Suprapubic skin (tissue), 4 donors: Measurements from ENCODE around the gene MIPOL1.

Experiments used
- POLR2A ChIP-seq, 2 donors: fragments of 450-650 bp; IDR thresholded peaks; one replicate each; pipeline ENCODE4 v1.6.1; 2017; ENCODE audit warnings: antibody characterized with exemption in 2 of 2, mild to moderate bottlenecking in 2 of 2, moderate library complexity in 2 of 2
- POLR2AphosphoS5 ChIP-seq, 3 donors: sonication (generic); formaldehyde crosslinking; IDR thresholded peaks; one replicate each; pipeline ENCODE4 v1.6.1; 2017; ENCODE audit warnings: antibody characterized with exemption in 3 of 3
- TF ChIP-seq, protein P1 (sequence below), 2 donors: fragments of 200-600 bp in 1 of 2; fragments of 450-650 bp in 1 of 2; sonication (generic) in 1 of 2; IDR thresholded peaks; one replicate each; pipeline ENCODE4 v1.5.1; 2016 to 2019; ENCODE audit warnings: antibody characterized with exemption in 2 of 2, mild to moderate bottlenecking in 1 of 2, moderate library complexity in 1 of 2

DNA sequence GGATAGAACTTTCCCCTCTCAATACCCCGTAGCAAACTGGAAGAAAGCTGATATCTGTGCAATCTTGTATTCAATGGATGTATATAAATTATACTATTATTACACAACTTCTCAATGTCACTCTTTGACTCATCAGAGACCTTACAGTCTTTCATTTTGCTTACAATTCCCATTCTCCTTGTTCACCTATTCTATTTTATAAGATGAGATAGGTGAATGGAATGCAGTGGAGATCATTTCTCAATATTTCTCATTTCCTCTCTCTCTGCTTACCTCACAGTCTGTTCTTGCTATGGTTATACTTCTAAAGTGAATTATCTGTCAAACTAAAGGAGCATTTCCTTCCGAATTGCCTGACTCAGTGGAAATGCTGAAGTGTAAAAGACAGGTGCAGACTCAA lies 382.4 kb downstream of the MIPOL1 start:
- TF ChIP-seq, protein P1, sequence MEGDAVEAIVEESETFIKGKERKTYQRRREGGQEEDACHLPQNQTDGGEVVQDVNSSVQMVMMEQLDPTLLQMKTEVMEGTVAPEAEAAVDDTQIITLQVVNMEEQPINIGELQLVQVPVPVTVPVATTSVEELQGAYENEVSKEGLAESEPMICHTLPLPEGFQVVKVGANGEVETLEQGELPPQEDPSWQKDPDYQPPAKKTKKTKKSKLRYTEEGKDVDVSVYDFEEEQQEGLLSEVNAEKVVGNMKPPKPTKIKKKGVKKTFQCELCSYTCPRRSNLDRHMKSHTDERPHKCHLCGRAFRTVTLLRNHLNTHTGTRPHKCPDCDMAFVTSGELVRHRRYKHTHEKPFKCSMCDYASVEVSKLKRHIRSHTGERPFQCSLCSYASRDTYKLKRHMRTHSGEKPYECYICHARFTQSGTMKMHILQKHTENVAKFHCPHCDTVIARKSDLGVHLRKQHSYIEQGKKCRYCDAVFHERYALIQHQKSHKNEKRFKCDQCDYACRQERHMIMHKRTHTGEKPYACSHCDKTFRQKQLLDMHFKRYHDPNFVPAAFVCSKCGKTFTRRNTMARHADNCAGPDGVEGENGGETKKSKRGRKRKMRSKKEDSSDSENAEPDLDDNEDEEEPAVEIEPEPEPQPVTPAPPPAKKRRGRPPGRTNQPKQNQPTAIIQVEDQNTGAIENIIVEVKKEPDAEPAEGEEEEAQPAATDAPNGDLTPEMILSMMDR (IDR thresholded peaks at IDR 0.05) = no peak
- TF ChIP-seq POLR2A (IDR thresholded peaks at IDR 0.05) (no peak), POLR2AphosphoS5 (IDR thresholded peaks at IDR 0.05) (no peak)
